Measurements from ENCODE around the gene PFDN6. TPM values are rescaled to one million over a fixed set of nuclear protein-coding genes. Genes with fewer than 3 reads are reported as not detected.
A peak's percentile ranks its signal among the peaks of the same experiment; 100 is the strongest.

Gene PFDN6
- total and polyA plus RNA-seq, 9 of the 15 experiments (the other 6 are each of a cell fraction or from before 2014, with no cell fraction given), result 6.8 to 475 (median 216) TPM

GRCh38 chr6:33279971-33280511 lies 9.4 kb upstream of the PFDN6 start (continued):
- 0 out of 2 replicates have a peak, but pooled peaks have one; percentile 26 for TF ChIP-seq ETS1 (conservative IDR thresholded peaks at IDR 0.05; ENCODE audit: control insufficient read depth, low read depth, low read length)
- peak; percentile 74 for TF ChIP-seq CC2D1A (IDR thresholded peaks at IDR 0.05)
- TF ChIP-seq CHD2 (IDR thresholded peaks at IDR 0.05; ENCODE audit: low read depth, low read length), result no peak
- peak; percentile 49; the same call in 1 of the 2 replicates for TF ChIP-seq ZC3H11A (IDR thresholded peaks at IDR 0.05; ENCODE audit: low read depth, low read length)
- no peak for TF ChIP-seq ZNF146 (CRISPR knock-in tag; IDR thresholded peaks at IDR 0.05; ENCODE audit: unreplicated experiment)
- TF ChIP-seq HNRNPL (IDR thresholded peaks at IDR 0.05; ENCODE audit: low read depth, low read length), result no peak
- no peak for TF ChIP-seq ZNF449 (CRISPR knock-in tag; IDR thresholded peaks at IDR 0.05)
- TF ChIP-seq ZNF282 (CRISPR knock-in tag; IDR thresholded peaks at IDR 0.05), result no peak
- TF ChIP-seq ZNF592 (IDR thresholded peaks at IDR 0.05), result peak; percentile 66
- TF ChIP-seq THAP12 (CRISPR knock-in tag; IDR thresholded peaks at IDR 0.05), result no peak
- TF ChIP-seq TAF9B (IDR thresholded peaks at IDR 0.05; ENCODE audit: partially characterized antibody), result no peak
- TF ChIP-seq MAX (CRISPR knock-in tag; IDR thresholded peaks at IDR 0.05), result peak; percentile 25; the same call in 1 of the 2 replicates
- TF ChIP-seq E2F1 (CRISPR knock-in tag; IDR thresholded peaks at IDR 0.05), result 0 out of 2 replicates have a peak, but pooled peaks have one; percentile 39
- no peak for TF ChIP-seq TAL1 (IDR thresholded peaks at IDR 0.05)
- no peak for TF ChIP-seq ZNF764 (CRISPR knock-in tag; IDR thresholded peaks at IDR 0.05; ENCODE audit: low read depth)
- no peak for TF ChIP-seq IRF9 (tag; IDR thresholded peaks at IDR 0.05)

Measured in K562 (cell line).